Measurements from ENCODE around the gene BCL6.
A peak's percentile ranks its signal among the peaks of the same experiment; 100 is the strongest.

GRCh38 chr3:187745201-187746058 is at the start of gene BCL6:
- no peak for TF ChIP-seq CTCF (IDR thresholded peaks at IDR 0.05)
- TF ChIP-seq POLR2A (IDR thresholded peaks at IDR 0.05): peak in 1 of 2 donors; percentile 94

Measured in lower leg skin (tissue), 3 donors.